ENCODE results near the gene EYS. TPM values are rescaled to one million over a fixed set of nuclear protein-coding genes. Genes with fewer than 3 reads are reported as not detected.

EYS gene
- total and polyA plus RNA-seq, 2 of the 8 experiments (the other 6 are each of a cell fraction or from before 2014, with no cell fraction given), result 0.05 to 0.13 TPM

- no peaks in the 10 kb centered on the region for H3K23me2 ChIP-seq (ENCODE audit: low read depth, low read length)
- H4K5ac ChIP-seq (ENCODE audit: insufficient read length, low read depth, low read length), result no peak overlapping the region
- H4K91ac ChIP-seq (replicated peaks; ENCODE audit: insufficient read length, low read length), result no peak overlapping the region
- no peak overlapping the region for H2BK15ac ChIP-seq (ENCODE audit: low read length)
- H3K56ac ChIP-seq (replicated peaks; ENCODE audit: insufficient read length, low read depth, low read length), result no peak overlapping the region
- H3K14ac ChIP-seq (ENCODE audit: insufficient read length), result no peak overlapping the region
- H3K27ac ChIP-seq (ENCODE audit: low read depth, low read length), result no peak overlapping the region
- H2AFZ ChIP-seq (ENCODE audit: low read length), result peak overlapping the region; percentile 68; the same call in 1 of the 2 replicates
- no peak overlapping the region for H3K4me3 ChIP-seq (ENCODE audit: extremely low read depth in 1 of 4, insufficient read depth in 2 of 4, low read depth in 3 of 4, low read length in 4 of 4)
- no peaks in the 10 kb centered on the region for H4K20me1 ChIP-seq (replicated peaks in 1 of 2; ENCODE audit: control insufficient read depth in 1 of 2, insufficient read depth in 2 of 2, low read length in 2 of 2)
- no peaks in the 10 kb centered on the region for H3K79me2 ChIP-seq (ENCODE audit: control insufficient read depth in 1 of 2, insufficient read depth in 2 of 2, low read length in 2 of 2)
- H2AK5ac ChIP-seq (ENCODE audit: low read depth, low read length), result no peak overlapping the region
- H2BK12ac ChIP-seq (ENCODE audit: low read depth, low read length), result no peak overlapping the region
- no peak overlapping the region for H3K18ac ChIP-seq (ENCODE audit: extremely low read depth, low read length)
- DNase-seq (ENCODE audit: low read depth in 1 of 2, low spot score in 2 of 2), result no peak
- no peak overlapping the region for H2BK20ac ChIP-seq (ENCODE audit: low read length)
- H3K4ac ChIP-seq (replicated peaks; ENCODE audit: insufficient read length, low read depth, low read length), result no peak overlapping the region
- H3K4me1 ChIP-seq (replicated peaks in 1 of 4; ENCODE audit: control insufficient read depth in 3 of 4, insufficient read depth in 4 of 4, low read length in 3 of 4), result no peaks in the 10 kb centered on the region
- H2BK5ac ChIP-seq (ENCODE audit: low read depth, low read length), result no peak overlapping the region
- no peaks in the 10 kb centered on the region for H3K79me1 ChIP-seq (ENCODE audit: low read depth, low read length)
- H3K27me3 ChIP-seq (replicated peaks in 1 of 4; ENCODE audit: control insufficient read depth in 3 of 4, extremely low read depth in 1 of 4, insufficient read depth in 3 of 4, low read length in 3 of 4), result no peaks in the 10 kb centered on the region
- FAIRE-seq, result no peak
- ChIA-PET POLR2A (ENCODE audit: partially characterized antibody) (no interaction called here), CTCF (ENCODE audit: partially characterized antibody) (interaction anchor here (0.7 kb wide), 1 partner anchor 148 kb away, joined by 3 read pairs; no protein-coding TSS in a partner anchor)
- no peak overlapping the region for H2BK120ac ChIP-seq (replicated peaks; ENCODE audit: low read depth, low read length)
- H4K8ac ChIP-seq (ENCODE audit: extremely low read depth, insufficient read depth, low read length), result no peak overlapping the region
- WGBS, 2 experiments (ENCODE audit: extremely low coverage in 1 of 2, insufficient coverage in 1 of 2, insufficient read length in 1 of 2, insufficient replicate concordance in 2 of 2, low coverage in 1 of 2, low lambda C conversion rate in 2 of 2, missing lambda C conversion rate in 1 of 2), result 94% methylated on average over 1 of the region's 1 CpG; no CpG with 5 or more reads in 1 of the 2 experiments
- no peak for TF ChIP-seq KDM5A (IDR thresholded peaks at IDR 0.05; ENCODE audit: low read length)
- TF ChIP-seq CEBPB (IDR thresholded peaks at IDR 0.05; ENCODE audit: low read depth, low read length), result peak; percentile 55; the same call in 1 of the 2 replicates
- no peak overlapping the region for H3K4me2 ChIP-seq (ENCODE audit: insufficient read depth in 1 of 2, low read depth in 2 of 2, low read length in 2 of 2)
- no peak overlapping the region for H3K9ac ChIP-seq (replicated peaks in 1 of 4; ENCODE audit: extremely low read depth in 1 of 4, low read depth in 3 of 4, low read length in 3 of 4)
- no peaks in the 10 kb centered on the region for H3K9me3 ChIP-seq (ENCODE audit: insufficient read depth in 2 of 2, low read depth in 1 of 2, low read length in 1 of 2)
- H3K36me3 ChIP-seq (ENCODE audit: control insufficient read depth in 2 of 4, insufficient read depth in 4 of 4, low read length in 3 of 4), result no peaks in the 10 kb centered on the region
- no peak overlapping the region for H3K23ac ChIP-seq (ENCODE audit: insufficient read length)
These were observed 722.1 kb downstream of the EYS start for GRCh38 chr6:64984948-64985347.

Measured in H1 (cell line).